PC-3 (cell line): ENCODE measurements around the gene IFIT1. TPM values are rescaled to one million over a fixed set of nuclear protein-coding genes. Genes with fewer than 3 reads are reported as not detected.
A peak's percentile ranks its signal among the peaks of the same experiment; 100 is the strongest.

Experiments
- ATAC-seq: fragments of 200-7000 bp; cut with Tn5 transposase; 2 replicates; pipeline ENCODE4 v1.9.1; 2020; ENCODE audit warnings: mild to moderate bottlenecking, moderate library complexity
- BruUV-seq: library from RNA; stranded (reverse); fragments of 400-500 nt; replicated peaks from 2 replicates; lab custom pipeline; 2021; lab: Mats Ljungman, UMichigan
- CTCF ChIA-PET: fragments of 300-600 bp; sonication (Branson Sonifier 250); formaldehyde crosslinking; loops from one replicate; lab custom pipeline; 2022; ENCODE audit warnings: antibody characterized with exemption; lab: Charles Lee
- POLR2A ChIA-PET: fragments of 300-600 bp; sonication (Branson Sonifier 250); formaldehyde crosslinking; loops from one replicate; lab custom pipeline; 2022; ENCODE audit warnings: antibody characterized with exemption; ENCODE audit not compliant: unreplicated experiment; lab: Charles Lee
- DNase-seq: peaks from one replicate; pipeline ENCODE4 v3.0.0-alpha.2; 2015
- H2AFZ ChIP-seq: fragments of 300-600 bp; sonication (generic); 2 replicates; pipeline ENCODE4 v1.6.0; 2016; ENCODE audit warnings: antibody characterized with exemption, low read length
- H3F3A ChIP-seq: fragments of 300-600 bp; sonication (generic); one replicate; pipeline ENCODE4 v1.6.0; 2017; ENCODE audit warnings: antibody characterized with exemption, low read length, control low read depth, mild to moderate bottlenecking; ENCODE audit not compliant: unreplicated experiment
- H3K27ac ChIP-seq: fragments of 300-600 bp; sonication (generic); 2 replicates; pipeline ENCODE4 v1.5.1; 2016; ENCODE audit warnings: mild to moderate bottlenecking, low read length
- H3K27me3 ChIP-seq: fragments of 300-600 bp; sonication (generic); 2 replicates; pipeline ENCODE4 v1.6.1; 2016; ENCODE audit warnings: low read length, mixed read lengths
- H3K36me3 ChIP-seq: fragments of 300-600 bp; sonication (generic); 2 replicates; pipeline ENCODE4 v1.6.1; 2016; ENCODE audit warnings: low read depth, mixed run types, low read length, mixed read lengths
- H3K4me1 ChIP-seq: fragments of 300-600 bp; sonication (generic); 2 replicates; pipeline ENCODE4 v1.5.1; 2016; ENCODE audit warnings: low read length; ENCODE audit not compliant: insufficient read depth
- H3K4me2 ChIP-seq: fragments of 300-600 bp; sonication (generic); 2 replicates; pipeline ENCODE4 v1.6.0; 2016; ENCODE audit warnings: low read length
- H3K4me3 ChIP-seq: fragments of 300-600 bp; sonication (generic); 2 replicates; pipeline ENCODE4 v1.5.1; 2016; ENCODE audit warnings: mild to moderate bottlenecking, low read length, mixed read lengths
- H3K79me2 ChIP-seq: fragments of 300-600 bp; sonication (generic); 2 replicates; pipeline ENCODE4 v1.6.1; 2017; ENCODE audit warnings: low read length, mixed read lengths
- H3K9ac ChIP-seq: fragments of 300-600 bp; sonication (generic); 2 replicates; pipeline ENCODE4 v1.6.0; 2016; ENCODE audit warnings: mild to moderate bottlenecking, low read length
- H3K9me2 ChIP-seq: fragments of 300-600 bp; sonication (generic); replicated peaks from 2 replicates; pipeline ENCODE4 v1.6.1; 2016; ENCODE audit warnings: mixed run types, low read length, mixed read lengths
- H3K9me3 ChIP-seq: fragments of 300-600 bp; sonication (generic); 2 replicates; pipeline ENCODE4 v1.6.1; 2016; ENCODE audit warnings: low read length, mixed read lengths
- H4K20me1 ChIP-seq: fragments of 300-600 bp; sonication (generic); 2 replicates; pipeline ENCODE4 v1.6.1; 2016; ENCODE audit warnings: low read length, mixed read lengths
- CTCF ChIP-seq: fragments of 300-600 bp; sonication (generic); conservative IDR thresholded peaks from 2 replicates; pipeline ENCODE4 v1.5.1; 2017; ENCODE audit warnings: antibody characterized with exemption, low read depth, mild to moderate bottlenecking, low read length
- EZH2 ChIP-seq: fragments of 300-600 bp; sonication (generic); IDR thresholded peaks from one replicate; pipeline ENCODE4 v1.6.1; 2017; ENCODE audit warnings: antibody characterized with exemption, mild to moderate bottlenecking, low read length; ENCODE audit not compliant: unreplicated experiment
- EZH2phosphoT487 ChIP-seq: fragments of 300-600 bp; sonication (generic); IDR thresholded peaks from 2 replicates; pipeline ENCODE4 v1.6.1; 2018; ENCODE audit warnings: mild to moderate bottlenecking, antibody characterized with exemption, low read length, borderline replicate concordance
- intact Hi-C: fragments of 100-400 bp; cut with micrococcal nuclease; formaldehyde crosslinking; loops from 2 replicates; pipeline ENCODE4 v1.9.0; 2023
- total RNA-seq: library from RNA; depleted of rRNA; stranded (reverse); fragments of >200 nt; gene quantifications from 2 replicates; pipeline ENCODE4 v1.2.3, GENCODE V29; 2014

Gene IFIT1
- total RNA-seq, 1 experiment from 2014 or later = 19.6 TPM

DNA sequence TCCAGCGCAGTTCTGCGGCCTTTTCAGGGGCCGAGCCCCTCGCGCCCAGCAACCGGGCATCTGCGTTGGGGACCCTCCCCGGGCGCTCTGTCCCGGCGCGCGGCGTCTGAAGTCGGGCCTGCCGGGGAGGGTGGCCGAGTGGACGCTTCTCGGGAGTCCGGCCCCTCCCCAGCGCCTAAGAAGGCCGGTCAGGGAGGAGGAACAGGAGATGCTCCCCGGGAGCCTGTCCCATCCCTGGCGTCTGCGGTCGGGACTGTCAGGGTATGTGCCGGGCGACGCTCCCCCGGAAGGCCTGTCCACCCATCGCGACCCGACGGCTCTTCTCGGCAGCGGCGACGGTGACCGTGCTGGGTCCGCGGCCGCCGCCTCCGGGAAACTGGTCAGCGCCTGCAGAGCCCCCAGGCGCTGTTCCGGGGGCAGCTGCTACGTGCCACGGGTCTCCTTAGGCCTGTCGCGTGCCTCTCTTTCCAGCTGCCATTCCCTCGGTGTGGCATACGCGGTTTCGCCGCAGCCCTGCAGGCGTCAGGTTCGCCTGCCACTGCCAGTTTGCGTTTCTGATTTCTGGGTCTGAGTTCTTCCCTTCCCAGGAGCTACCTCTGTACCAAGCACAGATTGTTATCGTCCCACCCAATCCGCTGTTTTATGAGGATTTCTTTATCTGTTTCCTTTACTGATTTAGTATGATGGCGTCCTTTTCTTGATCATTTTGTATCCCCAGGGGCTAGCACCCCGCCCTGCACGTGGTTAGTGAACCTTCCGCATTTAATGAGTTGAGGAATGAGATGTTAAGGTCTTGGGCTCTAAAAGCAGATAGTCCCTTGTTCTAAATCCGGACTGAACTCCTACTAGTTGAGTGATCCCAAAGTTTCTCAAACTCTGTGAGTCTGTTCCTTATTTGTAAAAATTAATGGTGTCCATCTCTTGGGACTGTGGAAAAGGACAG, 22.7 kb downstream of the IFIT1 start:
- Histone ChIP-seq H3K4me3 (peak overlapping the region; percentile 80), H3K4me2 (peak overlapping the region; percentile 74), H3K9me2 (no peaks in the 10 kb centered on the region), H4K20me1 (no peaks in the 10 kb centered on the region), H3F3A (no peaks in the 10 kb centered on the region), H3K36me3 (peaks cover 6% of the 10 kb centered on the region; the same call in 1 of the 2 replicates), H3K4me1 (peaks cover 32% of the 10 kb centered on the region), H3K27me3 (no peaks in the 10 kb centered on the region), H3K9ac (peak overlapping the region; percentile 82), H3K79me2 (peaks cover 67% of the 10 kb centered on the region), H3K27ac (peak overlapping the region; percentile 71), H2AFZ (peak overlapping the region; percentile 71), H3K9me3 (no peaks in the 10 kb centered on the region)
- ATAC-seq (peak; percentile 65), DNase-seq (peak; percentile 35)
- intact Hi-C loops = loop anchor here (1.0 to 2.0 kb wide), 2 partner anchors 22 to 198 kb away; partner anchors contain the start of gene IFIT1
- POLR2A ChIA-PET = no interaction called here
- TF ChIP-seq EZH2 = no peak
- BruUV-seq = no TSS peak
- CTCF ChIA-PET = interaction anchor here (0.9 kb wide), 1 partner anchor 15 kb away, joined by 3 read pairs; no protein-coding TSS in a partner anchor

DNA sequence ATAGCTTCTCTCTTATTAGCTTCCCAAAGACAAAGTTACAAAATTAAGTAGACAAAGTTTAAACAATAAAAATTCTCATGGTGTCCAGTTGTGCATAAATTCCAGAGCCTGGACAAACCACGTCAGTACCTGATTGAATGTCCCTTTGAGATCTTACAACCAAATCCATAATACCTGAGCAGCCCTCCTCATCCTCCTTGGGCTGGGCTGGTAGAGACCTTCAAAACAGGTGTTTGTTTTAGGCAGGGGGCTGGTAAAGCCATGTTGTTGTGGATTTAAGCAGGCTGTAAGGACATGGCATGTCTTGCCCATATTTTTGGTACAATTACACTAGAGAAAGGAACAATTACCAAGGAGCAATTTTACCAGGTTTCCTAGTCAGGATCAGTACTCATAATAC, 24.0 kb downstream of the IFIT1 start:
- DNase-seq (no peak), ATAC-seq (no peak)
- Histone ChIP-seq H3K4me1 (peaks cover 45% of the 10 kb centered on the region), H3K79me2 (peaks cover 71% of the 10 kb centered on the region), H3K36me3 (peaks cover 11% of the 10 kb centered on the region; the same call in 1 of the 2 replicates), H3K9me2 (no peaks in the 10 kb centered on the region), H4K20me1 (no peaks in the 10 kb centered on the region), H3K9me3 (no peaks in the 10 kb centered on the region), H3K4me3 (peak overlapping the region; percentile 80), H3K27ac (no peak overlapping the region), H3K27me3 (no peaks in the 10 kb centered on the region), H2AFZ (no peak overlapping the region), H3F3A (peaks cover 4% of the 10 kb centered on the region), H3K9ac (no peak overlapping the region), H3K4me2 (peak overlapping the region; percentile 74)
- TF ChIP-seq EZH2phosphoT487 (no peak), EZH2 (no peak), CTCF (no peak)
- CTCF ChIA-PET = no interaction called here
- no TSS peak for BruUV-seq
- intact Hi-C loops = no loop called here
- POLR2A ChIA-PET = no interaction called here

- POLR2A ChIA-PET = no interaction called here
These were observed 27.1 kb downstream of the IFIT1 start for GRCh38 chr10:89419548-89419947.

More at GRCh38 chr10:89419548-89419947, 27.1 kb downstream of the IFIT1 start:
- CTCF ChIA-PET = interaction anchor here (0.6 kb wide), 1 partner anchor 221 kb away, joined by 5 read pairs; no protein-coding TSS in a partner anchor
- H3K4me1 ChIP-seq = peaks cover 40% of the 10 kb centered on the region
- H4K20me1 ChIP-seq = no peaks in the 10 kb centered on the region
- no TSS peak for BruUV-seq
- H3K9me3 ChIP-seq = no peaks in the 10 kb centered on the region
- intact Hi-C loops = no loop called here
- no peak overlapping the region for H3K27ac ChIP-seq
- no peaks in the 10 kb centered on the region for H3K27me3 ChIP-seq
- no peaks in the 10 kb centered on the region for H3K9me2 ChIP-seq
- H3K4me2 ChIP-seq = peak overlapping the region; percentile 56
- no peak for ATAC-seq
- H3K79me2 ChIP-seq = peaks cover 57% of the 10 kb centered on the region
- H2AFZ ChIP-seq = no peak overlapping the region
- TF ChIP-seq CTCF (peak; percentile 42; the same call in 1 of the 2 replicates), EZH2 (no peak)
- no peak for DNase-seq
- peaks cover 11% of the 10 kb centered on the region; the same call in 1 of the 2 replicates for H3K36me3 ChIP-seq
- H3F3A ChIP-seq = peaks cover 4% of the 10 kb centered on the region
- H3K9ac ChIP-seq = no peak overlapping the region
- peak overlapping the region; percentile 37; the same call in 1 of the 2 replicates for H3K4me3 ChIP-seq
